ENCODE data around the gene ISG15. TPM values are rescaled to one million over a fixed set of nuclear protein-coding genes. Genes with fewer than 3 reads are reported as not detected.

ISG15 gene
- polyA plus RNA-seq, 1 of the 3 experiments (the other 2 are of a cell fraction), result 28.6 TPM

DNA sequence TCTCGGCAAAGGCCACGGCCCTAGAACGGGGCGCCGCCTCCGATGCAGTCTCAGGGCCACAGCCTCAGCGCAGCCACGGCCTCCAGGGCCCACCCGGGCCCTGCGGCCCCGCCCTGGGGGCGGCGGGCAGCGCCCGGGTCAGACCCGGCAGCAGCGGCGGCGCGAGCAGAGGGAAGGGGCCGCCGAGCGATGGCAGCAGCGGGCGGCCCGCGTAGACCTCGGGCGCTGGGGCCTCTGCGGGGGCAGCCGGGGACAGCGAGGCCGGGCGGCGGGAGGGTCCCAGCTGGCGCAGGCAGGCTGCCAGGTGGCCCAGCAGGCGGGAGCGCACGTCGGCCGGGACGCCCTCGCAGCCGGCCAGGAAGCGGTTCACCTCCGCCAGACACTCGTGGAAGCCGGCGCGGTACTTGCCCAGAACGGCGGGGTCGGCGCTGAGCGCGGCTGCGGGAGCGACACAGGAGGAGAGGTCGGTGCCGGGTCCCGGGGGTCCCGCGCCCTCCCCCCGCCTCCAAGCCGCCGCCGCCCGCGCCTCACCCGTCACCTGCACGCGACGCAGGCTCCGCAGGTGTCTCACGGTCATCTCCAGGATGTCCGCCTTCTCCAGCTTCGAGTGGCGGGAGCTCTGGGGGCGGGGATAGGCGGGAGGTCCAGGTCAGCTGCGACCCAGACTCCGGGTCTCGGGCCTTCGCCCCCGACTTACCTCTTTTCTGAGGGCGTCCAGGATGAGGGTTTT is 14.1 kb upstream of the ISG15 start:
- CTCF ChIA-PET, result interaction anchor here (0.8 to 13.2 kb wide), 5 partner anchors 16 to 94 kb away, joined by 3 to 246 read pairs (median 3); partner anchors contain the start of gene PERM1
- no peaks in the 10 kb centered on the region for H4K20me1 ChIP-seq (ENCODE audit: insufficient read depth)

DNA sequence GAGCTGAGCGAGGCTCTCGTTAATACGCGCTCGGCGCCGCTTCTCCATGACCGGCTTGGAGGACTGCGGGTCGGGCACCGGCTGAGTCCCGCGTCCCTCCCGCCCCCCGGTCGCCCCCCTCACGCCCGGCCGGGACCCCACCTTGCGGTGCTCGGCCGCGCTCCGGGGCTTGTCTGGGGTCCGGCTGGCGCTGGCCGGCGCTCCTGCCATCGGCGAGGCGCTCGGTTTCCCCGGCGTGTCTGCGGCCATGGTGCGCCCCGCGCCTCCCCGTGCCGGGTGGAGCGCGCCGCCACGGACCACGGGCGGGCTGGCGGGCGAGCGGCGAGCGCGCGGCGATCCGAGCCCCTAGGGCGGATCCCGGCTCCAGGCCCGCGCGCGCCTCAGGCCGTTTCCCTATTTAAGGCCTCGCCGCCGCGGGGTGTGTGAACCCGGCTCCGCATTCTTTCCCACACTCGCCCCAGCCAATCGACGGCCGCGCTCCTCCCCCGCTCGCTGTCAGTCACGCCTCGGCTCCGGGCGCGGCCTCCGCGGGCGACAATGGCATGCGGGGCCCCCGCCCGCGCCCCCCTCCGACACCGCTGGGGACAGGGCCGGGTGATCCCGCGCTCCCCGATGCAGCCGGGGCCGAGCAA is 13.5 kb upstream of the ISG15 start, which contains the start of gene HES4:
TSS of gene HES4 (minus strand) at position 373 of the 632 bp plus-strand sequence. CDS start at position 249, 124 bp downstream.
- Histone ChIP-seq H3K4me1 (ENCODE audit: control insufficient read depth in 1 of 2, insufficient read depth in 2 of 2, low read depth in 1 of 2, low read length in 1 of 2) (peaks cover 0 to 27% of the 10 kb centered on the region in 2 experiments; a peak in 1 of 4 replicates), H3K9ac (peak within 1 kb of the TSS; percentile 70; the same call in 1 of the 2 replicates), H3K4me3 (ENCODE audit: low read depth in 2 of 2, low read length in 1 of 2) (peak within 1 kb of the TSS; percentile 33 to 37; a peak in 3 of 4 replicates), H3K4me2 (peak within 1 kb of the TSS; percentile 78), H3K27me3 (ENCODE audit: insufficient read depth) (peaks cover 12% of the 10 kb centered on the region; the same call in 1 of the 2 replicates), H3K36me3 (replicated peaks in 1 of 2; ENCODE audit: control insufficient read depth in 1 of 2, insufficient read depth in 2 of 2, low read length in 1 of 2) (no peaks in the 10 kb centered on the region), H3K27ac (ENCODE audit: low read depth in 2 of 2, low read length in 1 of 2) (peak within 1 kb of the TSS in 1 of 2 experiments; percentile 39; a peak in 2 of 4 replicates), H3K9me3 (no peaks in the 10 kb centered on the region), H3F3A (replicated peaks; ENCODE audit: insufficient read depth) (no peaks in the 10 kb centered on the region), H2AFZ (ENCODE audit: low read depth) (no peak within 1 kb of the TSS), H3K9me2 (no peaks in the 10 kb centered on the region), H3K79me2 (ENCODE audit: insufficient read depth) (no peaks in the 10 kb centered on the region), H4K20me1 (ENCODE audit: insufficient read depth) (no peaks in the 10 kb centered on the region)
- peak; percentile 73 for DNase-seq
- WGBS (ENCODE audit: low lambda C conversion rate), result no CpG with 5 or more reads among the region's 95 CpGs
- ChIA-PET POLR2A (no interaction called here), CTCF (interaction anchor here (0.9 to 13.2 kb wide), 2 partner anchors 17 to 38 kb away, joined by 3 to 246 read pairs; partner anchors contain the start of gene PERM1)
- no peak for TF ChIP-seq TEAD4 (IDR thresholded peaks at IDR 0.05; ENCODE audit: borderline replicate concordance, insufficient read depth)
- TF ChIP-seq, protein P1, sequence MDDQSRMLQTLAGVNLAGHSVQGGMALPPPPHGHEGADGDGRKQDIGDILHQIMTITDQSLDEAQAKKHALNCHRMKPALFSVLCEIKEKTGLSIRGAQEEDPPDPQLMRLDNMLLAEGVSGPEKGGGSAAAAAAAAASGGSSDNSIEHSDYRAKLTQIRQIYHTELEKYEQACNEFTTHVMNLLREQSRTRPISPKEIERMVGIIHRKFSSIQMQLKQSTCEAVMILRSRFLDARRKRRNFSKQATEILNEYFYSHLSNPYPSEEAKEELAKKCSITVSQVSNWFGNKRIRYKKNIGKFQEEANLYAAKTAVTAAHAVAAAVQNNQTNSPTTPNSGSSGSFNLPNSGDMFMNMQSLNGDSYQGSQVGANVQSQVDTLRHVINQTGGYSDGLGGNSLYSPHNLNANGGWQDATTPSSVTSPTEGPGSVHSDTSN (IDR thresholded peaks at IDR 0.05), result peak; percentile 85
- TF ChIP-seq JUND (IDR thresholded peaks at IDR 0.05), result no peak
- no peak for TF ChIP-seq FOXJ3 (CRISPR knock-in tag; IDR thresholded peaks at IDR 0.05)
- TF ChIP-seq NRF1 (IDR thresholded peaks at IDR 0.05; ENCODE audit: low read depth, low read length), result no peak
- 0 out of 2 replicates have a peak, but pooled peaks have one; percentile 28 for TF ChIP-seq MAX (IDR thresholded peaks at IDR 0.05; ENCODE audit: low read depth)

More for the DNA sequence above, 14.1 kb upstream of the ISG15 start:
- Histone ChIP-seq H3K9ac (peak overlapping the region; percentile 49; the same call in 1 of the 2 replicates), H3K9me2 (no peaks in the 10 kb centered on the region), H3K9me3 (no peaks in the 10 kb centered on the region), H3K36me3 (replicated peaks in 1 of 2; ENCODE audit: control insufficient read depth in 1 of 2, insufficient read depth in 2 of 2, low read length in 1 of 2) (no peaks in the 10 kb centered on the region), H3K4me3 (ENCODE audit: low read depth in 2 of 2, low read length in 1 of 2) (peak overlapping the region; percentile 16 to 22; a peak in 2 of 4 replicates), H2AFZ (ENCODE audit: low read depth) (no peak overlapping the region), H3F3A (replicated peaks; ENCODE audit: insufficient read depth) (no peaks in the 10 kb centered on the region), H3K27ac (ENCODE audit: low read depth in 2 of 2, low read length in 1 of 2) (no peak overlapping the region), H3K4me2 (peak overlapping the region; percentile 44; the same call in 1 of the 2 replicates), H3K4me1 (ENCODE audit: control insufficient read depth in 1 of 2, insufficient read depth in 2 of 2, low read depth in 1 of 2, low read length in 1 of 2) (peaks cover 0 to 20% of the 10 kb centered on the region in 2 experiments; a peak in 1 of 4 replicates), H3K27me3 (ENCODE audit: insufficient read depth) (peaks cover 12% of the 10 kb centered on the region; the same call in 1 of the 2 replicates), H3K79me2 (ENCODE audit: insufficient read depth) (no peaks in the 10 kb centered on the region)
- peak; percentile 76 for DNase-seq
- WGBS (ENCODE audit: low lambda C conversion rate), result 3% methylated on average over 21 of the region's 86 CpGs
- POLR2A ChIA-PET, result no interaction called here
- TF ChIP-seq, protein P2, sequence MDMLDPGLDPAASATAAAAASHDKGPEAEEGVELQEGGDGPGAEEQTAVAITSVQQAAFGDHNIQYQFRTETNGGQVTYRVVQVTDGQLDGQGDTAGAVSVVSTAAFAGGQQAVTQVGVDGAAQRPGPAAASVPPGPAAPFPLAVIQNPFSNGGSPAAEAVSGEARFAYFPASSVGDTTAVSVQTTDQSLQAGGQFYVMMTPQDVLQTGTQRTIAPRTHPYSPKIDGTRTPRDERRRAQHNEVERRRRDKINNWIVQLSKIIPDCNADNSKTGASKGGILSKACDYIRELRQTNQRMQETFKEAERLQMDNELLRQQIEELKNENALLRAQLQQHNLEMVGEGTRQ (IDR thresholded peaks at IDR 0.05; ENCODE audit: borderline replicate concordance, low read depth, low read length), result no peak
